B cell (primary cell): ENCODE results near the gene ASTN1. TPM values are rescaled to one million over a fixed set of nuclear protein-coding genes. Genes with fewer than 3 reads are reported as not detected.

Experiments used
- ATAC-seq: fragments of 200-7000 bp; cut with Tn5 transposase; one replicate; pipeline ENCODE4 v1.10.0; 2021; ENCODE audit warnings: low read depth, mild to moderate bottlenecking, moderate number of reproducible peaks, moderate library complexity
- CTCF ChIA-PET: fragments of 350-600 bp; sonication (Branson Sonifier 250); formaldehyde crosslinking; loops from one replicate; lab custom pipeline; 2021; ENCODE audit warnings: antibody characterized with exemption, inconsistent platforms; lab: Charles Lee
- POLR2A ChIA-PET: fragments of 350-600 bp; sonication (Branson Sonifier 250); formaldehyde crosslinking; loops from one replicate; lab custom pipeline; 2021; ENCODE audit warnings: antibody characterized with exemption; lab: Charles Lee
- DNase-seq: peaks from one replicate; pipeline ENCODE4 v3.0.0; 2013
- H2AFZ ChIP-seq: 2 replicates; pipeline ENCODE4 v1.6.1; 2012; ENCODE audit warnings: mild to moderate bottlenecking, low read depth, low read length; ENCODE audit not compliant: insufficient read depth, poor library complexity, severe bottlenecking
- H3K27ac ChIP-seq, 2 donors: 1 replicate in 1 of 2; 2 replicates in 1 of 2; pipeline ENCODE4 v1.5.1; 2012 to 2013; ENCODE audit warnings: low read length in 2 of 2, mild to moderate bottlenecking in 2 of 2, moderate library complexity in 1 of 2
- H3K27me3 ChIP-seq, 4 experiments: fragments of 200-600 bp in 1 of 4; sonication (generic) in 1 of 4; replicated peaks in 1 of 4; 1 replicate in 2 of 4; 2 replicates in 2 of 4; pipeline versions ENCODE4 v1.6.1 to v1.7.0; 2013 to 2016; ENCODE audit warnings: low read length in 3 of 4, mild to moderate bottlenecking in 2 of 4, mixed read lengths in 1 of 4, moderate library complexity in 1 of 4; ENCODE audit not compliant: insufficient read depth in 4 of 4, control insufficient read depth in 3 of 4; ENCODE audit errors: control extremely low read depth in 1 of 4
- H3K36me3 ChIP-seq, 2 experiments: replicated peaks in 1 of 2; 1 replicate in 1 of 2; 2 replicates in 1 of 2; pipeline versions ENCODE4 v1.6.1 to v1.7.1; 2013; ENCODE audit warnings: low read length in 1 of 2; ENCODE audit not compliant: insufficient read depth in 2 of 2, control insufficient read depth in 1 of 2; ENCODE audit errors: control extremely low read depth in 1 of 2, extremely low read depth in 1 of 2
- H3K4me1 ChIP-seq, 2 donors: fragments of 200-600 bp in 1 of 2; sonication (generic) in 1 of 2; 1 replicate in 1 of 2; 2 replicates in 1 of 2; pipeline versions ENCODE4 v1.5.1 to v1.6.1; 2013 to 2017; ENCODE audit warnings: low read length in 2 of 2; ENCODE audit not compliant: control insufficient read depth in 2 of 2, insufficient read depth in 2 of 2
- H3K4me2 ChIP-seq: replicated peaks from 2 replicates; pipeline ENCODE3; 2012; ENCODE audit warnings: mild to moderate bottlenecking, low read depth, low read length; ENCODE audit not compliant: poor library complexity, severe bottlenecking
- H3K4me3 ChIP-seq, 5 experiments: fragments of 200-600 bp in 1 of 5; sonication (generic) in 1 of 5; 1 replicate in 3 of 5; 2 replicates in 2 of 5; pipeline versions ENCODE4 v1.5.1 to v1.7.0; 2011 to 2016; ENCODE audit warnings: low read length in 4 of 5, mild to moderate bottlenecking in 4 of 5, low read depth in 2 of 5, control low read depth in 1 of 5, moderate library complexity in 1 of 5; ENCODE audit not compliant: insufficient read depth in 1 of 5; ENCODE audit errors: control extremely low read depth in 1 of 5, extremely low read depth in 1 of 5
- H3K79me2 ChIP-seq: fragments of 200-600 bp; sonication (generic); one replicate; pipeline ENCODE4 v1.6.0; 2016; ENCODE audit warnings: low read length; ENCODE audit not compliant: control insufficient read depth, insufficient read depth
- H3K9ac ChIP-seq: fragments of 200-600 bp; sonication (generic); 2 replicates; pipeline ENCODE4 v1.6.1; 2017; ENCODE audit warnings: mild to moderate bottlenecking, low read length, moderate library complexity
- H3K9me3 ChIP-seq, 3 donors: one replicate each; pipeline versions ENCODE4 v1.6.1 to v1.7.1; 2013; ENCODE audit warnings: low read length in 2 of 3; ENCODE audit not compliant: control insufficient read depth in 2 of 3, insufficient read depth in 1 of 3; ENCODE audit errors: control extremely low read depth in 1 of 3
- H4K20me1 ChIP-seq: 2 replicates; pipeline ENCODE4 v1.6.0; 2012; ENCODE audit warnings: mild to moderate bottlenecking, low read length; ENCODE audit not compliant: insufficient read depth, control insufficient read depth, poor library complexity, severe bottlenecking
- H3K27ac Mint-ChIP-seq: one replicate; pipeline ENCODE4 v1.8.0; 2021; ENCODE audit warnings: mixed read lengths
- H3K27me3 Mint-ChIP-seq: one replicate; pipeline ENCODE4 v1.8.0; 2021; ENCODE audit warnings: mixed read lengths
- H3K4me1 Mint-ChIP-seq: one replicate; pipeline ENCODE4 v1.8.0; 2021; ENCODE audit warnings: mixed read lengths
- H3K4me3 Mint-ChIP-seq: one replicate; pipeline ENCODE4 v1.8.0; 2021; ENCODE audit warnings: mixed read lengths
- H3K9me3 Mint-ChIP-seq: one replicate; pipeline ENCODE4 v1.8.0; 2022; ENCODE audit warnings: mixed read lengths; ENCODE audit not compliant: insufficient read depth
- EZH2 ChIP-seq: IDR thresholded peaks from 2 replicates; pipeline ENCODE4 v1.6.1; 2012; ENCODE audit warnings: borderline replicate concordance, low read depth, mild to moderate bottlenecking, moderate library complexity, low read length; ENCODE audit not compliant: insufficient read depth, poor library complexity, severe bottlenecking
- WGBS: methylation state at CpG from one replicate; pipeline ENCODE4 v1.1.5; 2013; ENCODE audit warnings: missing lambda C conversion rate; ENCODE audit not compliant: insufficient coverage; 5-methylcytosine and 5-hydroxymethylcytosine counted together
- intact Hi-C: fragments of 100-400 bp; cut with micrococcal nuclease; formaldehyde crosslinking; loops from one replicate; pipeline ENCODE4 v1.10.0; 2022
- polyA plus RNA-seq: library from polyadenylated mRNA; depleted of rRNA; stranded (reverse); fragments of >200 nt; gene quantifications from 2 replicates; pipeline ENCODE4 v1.2.3, GENCODE V29; 2012
- total RNA-seq, 2 donors: library from RNA; stranded (reverse); fragments of 120-200 nt in 1 of 2; gene quantifications; 1 replicate in 1 of 2; 2 replicates in 1 of 2; pipeline versions ENCODE4 v1.2.3 to v1.2.4, GENCODE V29; 2013 to 2022
- TF ChIP-seq, protein P1 (sequence below): fragments of 200-600 bp; IDR thresholded peaks from one replicate; pipeline ENCODE4 v1.8.0; 2022; ENCODE audit warnings: antibody characterized with exemption, mild to moderate bottlenecking

ASTN1 gene
- total and polyA plus RNA-seq, 2 donors (not counting 1 experiment from before 2014, with no cell fraction given) = not detected

DNA sequence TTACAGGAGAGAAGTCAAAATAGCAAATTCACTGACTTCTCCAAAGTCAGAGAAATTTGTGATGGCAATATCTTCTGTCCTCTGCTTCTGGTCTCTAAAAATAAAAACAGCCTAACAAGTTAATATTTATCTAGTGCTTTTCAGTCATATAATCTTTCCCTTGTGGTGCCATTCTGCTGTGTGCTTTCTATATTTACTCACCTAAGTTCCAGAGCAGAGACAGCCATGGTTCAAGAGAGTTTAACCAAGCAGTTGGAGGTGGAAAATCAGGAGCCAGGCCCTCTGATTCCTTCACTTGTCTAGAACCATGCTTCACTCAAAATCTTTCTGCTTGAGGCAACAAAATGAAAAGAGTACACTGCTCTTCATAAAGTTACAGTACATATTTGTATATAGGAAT, 45.6 kb upstream of the ASTN1 start:
- Histone ChIP-seq H4K20me1 (no peaks in the 10 kb centered on the region), H3K9me3 (peaks cover 0 to 3% (median 0%) of the 10 kb centered on the region in 3 donors), H2AFZ (no peak overlapping the region), H3K79me2 (no peaks in the 10 kb centered on the region), H3K4me3 (no peak overlapping the region), H3K27me3 (no peaks in the 10 kb centered on the region), H3K4me1 (no peaks in the 10 kb centered on the region), H3K27ac (no peak overlapping the region), H3K4me2 (no peak overlapping the region), H3K36me3 (no peaks in the 10 kb centered on the region), H3K9ac (no peak overlapping the region)
- Mint-ChIP-seq H3K4me3 (no peak overlapping the region), H3K27me3 (no peaks in the 10 kb centered on the region), H3K27ac (no peak overlapping the region), H3K9me3 (no peaks in the 10 kb centered on the region), H3K4me1 (no peaks in the 10 kb centered on the region)
- TF ChIP-seq, protein P1, sequence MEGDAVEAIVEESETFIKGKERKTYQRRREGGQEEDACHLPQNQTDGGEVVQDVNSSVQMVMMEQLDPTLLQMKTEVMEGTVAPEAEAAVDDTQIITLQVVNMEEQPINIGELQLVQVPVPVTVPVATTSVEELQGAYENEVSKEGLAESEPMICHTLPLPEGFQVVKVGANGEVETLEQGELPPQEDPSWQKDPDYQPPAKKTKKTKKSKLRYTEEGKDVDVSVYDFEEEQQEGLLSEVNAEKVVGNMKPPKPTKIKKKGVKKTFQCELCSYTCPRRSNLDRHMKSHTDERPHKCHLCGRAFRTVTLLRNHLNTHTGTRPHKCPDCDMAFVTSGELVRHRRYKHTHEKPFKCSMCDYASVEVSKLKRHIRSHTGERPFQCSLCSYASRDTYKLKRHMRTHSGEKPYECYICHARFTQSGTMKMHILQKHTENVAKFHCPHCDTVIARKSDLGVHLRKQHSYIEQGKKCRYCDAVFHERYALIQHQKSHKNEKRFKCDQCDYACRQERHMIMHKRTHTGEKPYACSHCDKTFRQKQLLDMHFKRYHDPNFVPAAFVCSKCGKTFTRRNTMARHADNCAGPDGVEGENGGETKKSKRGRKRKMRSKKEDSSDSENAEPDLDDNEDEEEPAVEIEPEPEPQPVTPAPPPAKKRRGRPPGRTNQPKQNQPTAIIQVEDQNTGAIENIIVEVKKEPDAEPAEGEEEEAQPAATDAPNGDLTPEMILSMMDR = no peak
- intact Hi-C loops = no loop called here
- ATAC-seq (no peak), DNase-seq (no peak)
- POLR2A ChIA-PET = no interaction called here
- CTCF ChIA-PET = no interaction called here

DNA sequence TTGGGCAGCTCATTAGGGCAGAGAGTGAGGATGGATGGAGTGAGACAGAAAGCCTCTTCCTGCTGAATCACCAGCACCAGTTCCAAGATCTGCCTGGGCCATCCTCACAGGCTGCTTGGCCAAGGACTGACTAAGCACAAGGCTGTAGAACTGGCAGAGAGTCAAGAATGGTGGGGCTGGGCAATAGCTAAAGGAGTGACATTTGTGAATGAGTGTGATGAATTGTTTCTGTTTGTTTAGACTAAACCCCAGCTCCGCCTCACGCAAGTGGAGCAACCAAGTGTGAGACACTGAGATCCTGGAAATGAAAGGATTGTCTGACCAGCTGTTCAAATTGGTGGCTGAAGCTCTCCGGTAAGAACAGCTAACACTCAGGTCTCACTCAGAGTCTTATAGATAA, 44.8 kb upstream of the ASTN1 start:
- H3K9me3 ChIP-seq = peaks cover 0 to 3% (median 0%) of the 10 kb centered on the region in 3 donors
- H3K4me1 Mint-ChIP-seq = no peaks in the 10 kb centered on the region
- no peaks in the 10 kb centered on the region for H3K4me1 ChIP-seq
- no peak overlapping the region for H3K4me2 ChIP-seq
- no peaks in the 10 kb centered on the region for H3K27me3 Mint-ChIP-seq
- H3K9ac ChIP-seq = no peak overlapping the region
- no CpG with 5 or more reads among the region's 3 CpGs for WGBS
- no peaks in the 10 kb centered on the region for H3K9me3 Mint-ChIP-seq
- no peaks in the 10 kb centered on the region for H3K27me3 ChIP-seq
- no peak for ATAC-seq
- no peaks in the 10 kb centered on the region for H3K79me2 ChIP-seq
- no peaks in the 10 kb centered on the region for H3K36me3 ChIP-seq
- no peak overlapping the region for H2AFZ ChIP-seq
- DNase-seq = no peak
- H4K20me1 ChIP-seq = no peaks in the 10 kb centered on the region
- H3K27ac ChIP-seq = no peak overlapping the region
- no peak overlapping the region for H3K4me3 Mint-ChIP-seq
- ChIA-PET CTCF (no interaction called here), POLR2A (no interaction called here)
- intact Hi-C loops = no loop called here
- no peak overlapping the region for H3K4me3 ChIP-seq
- TF ChIP-seq EZH2 = no peak
- TF ChIP-seq, protein P1 = no peak
- H3K27ac Mint-ChIP-seq = no peak overlapping the region
